Measurements from ENCODE around the gene METTL23.

- TF ChIP-seq RFX5 (IDR thresholded peaks at IDR 0.05; ENCODE audit: borderline replicate concordance, low read depth, low read length) (no peak), BACH1 (IDR thresholded peaks at IDR 0.05; ENCODE audit: low read length) (no peak), NRF1 (IDR thresholded peaks at IDR 0.05; ENCODE audit: low read depth, low read length) (no peak)
- TF ChIP-seq, protein P1, sequence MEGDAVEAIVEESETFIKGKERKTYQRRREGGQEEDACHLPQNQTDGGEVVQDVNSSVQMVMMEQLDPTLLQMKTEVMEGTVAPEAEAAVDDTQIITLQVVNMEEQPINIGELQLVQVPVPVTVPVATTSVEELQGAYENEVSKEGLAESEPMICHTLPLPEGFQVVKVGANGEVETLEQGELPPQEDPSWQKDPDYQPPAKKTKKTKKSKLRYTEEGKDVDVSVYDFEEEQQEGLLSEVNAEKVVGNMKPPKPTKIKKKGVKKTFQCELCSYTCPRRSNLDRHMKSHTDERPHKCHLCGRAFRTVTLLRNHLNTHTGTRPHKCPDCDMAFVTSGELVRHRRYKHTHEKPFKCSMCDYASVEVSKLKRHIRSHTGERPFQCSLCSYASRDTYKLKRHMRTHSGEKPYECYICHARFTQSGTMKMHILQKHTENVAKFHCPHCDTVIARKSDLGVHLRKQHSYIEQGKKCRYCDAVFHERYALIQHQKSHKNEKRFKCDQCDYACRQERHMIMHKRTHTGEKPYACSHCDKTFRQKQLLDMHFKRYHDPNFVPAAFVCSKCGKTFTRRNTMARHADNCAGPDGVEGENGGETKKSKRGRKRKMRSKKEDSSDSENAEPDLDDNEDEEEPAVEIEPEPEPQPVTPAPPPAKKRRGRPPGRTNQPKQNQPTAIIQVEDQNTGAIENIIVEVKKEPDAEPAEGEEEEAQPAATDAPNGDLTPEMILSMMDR (IDR thresholded peaks at IDR 0.05; ENCODE audit: control extremely low read depth in 1 of 3, insufficient read depth in 1 of 3, low read depth in 1 of 3, low read length in 3 of 3): peak; percentile 81 to 89 (median 84)
- TF ChIP-seq, protein P2, sequence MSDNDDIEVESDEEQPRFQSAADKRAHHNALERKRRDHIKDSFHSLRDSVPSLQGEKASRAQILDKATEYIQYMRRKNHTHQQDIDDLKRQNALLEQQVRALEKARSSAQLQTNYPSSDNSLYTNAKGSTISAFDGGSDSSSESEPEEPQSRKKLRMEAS (IDR thresholded peaks at IDR 0.05): no peak
Measured at GRCh38 chr17:76707985-76708807, 18.4 kb upstream of the METTL23 start.
